GM18517 (cell line): ENCODE data around the gene S100A5.
"Not testable (repeated sequence)": the region's sequence is repeated elsewhere in the genome, so short reads cannot be mapped to it uniquely, and the experiment has no call there.

Experiments used
- ATAC-seq: cut with Tn5 transposase; IDR thresholded peaks from one replicate; pipeline ENCODE4 v1.9.1; 2021; ENCODE audit warnings: mild to moderate bottlenecking, moderate library complexity; ENCODE audit not compliant: unreplicated experiment

S100A5 gene

GRCh38 chr1:153567621-153568366 lies 27.1 kb upstream of the S100A5 start:
- ATAC-seq: no peak

GRCh38 chr1:153566414-153567371 lies 26.0 kb upstream of the S100A5 start:
- no peak for ATAC-seq

GRCh38 chr1:153565529-153566374 lies 25.0 kb upstream of the S100A5 start, which contains the start of gene S100A2:
Gene S100A2 (minus strand): TSS chr1:153565844. CDS start chr1:153563877, 1,967 bp downstream.
- no peak for ATAC-seq

- ATAC-seq: no peak
Observed at GRCh38 chr1:153563991-153564390, 23.3 kb upstream of the S100A5 start.

GRCh38 chr1:153563483-153563901 lies 22.8 kb upstream of the S100A5 start:
- ATAC-seq: no peak

- not testable (repeated sequence) for ATAC-seq
Observed at GRCh38 chr1:153562021-153562420, 21.3 kb upstream of the S100A5 start.

GRCh38 chr1:153561466-153561985 lies 20.8 kb upstream of the S100A5 start:
- ATAC-seq: no peak

GRCh38 chr1:153560771-153561465 lies 20.2 kb upstream of the S100A5 start:
- ATAC-seq: no peak

DNA sequence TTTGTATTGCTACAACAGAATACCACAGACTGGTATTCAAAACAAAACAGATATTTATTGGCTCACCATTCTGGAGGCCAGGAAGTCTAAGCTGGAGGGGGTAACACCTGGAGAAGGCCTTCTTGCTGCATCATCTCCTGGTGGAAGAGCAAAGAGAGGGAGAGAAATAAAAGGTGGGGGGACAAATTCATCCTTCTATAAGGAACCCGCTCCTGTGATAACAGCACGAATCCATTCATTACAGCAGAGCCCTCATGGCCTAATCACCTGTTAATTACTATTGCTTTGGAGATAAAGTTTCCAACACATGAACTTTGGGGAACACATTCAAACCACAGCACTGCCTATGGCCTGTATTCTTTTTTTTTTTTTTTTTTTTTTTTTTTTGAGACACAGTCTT lies 19.5 kb upstream of the S100A5 start:
- no peak for ATAC-seq

DNA sequence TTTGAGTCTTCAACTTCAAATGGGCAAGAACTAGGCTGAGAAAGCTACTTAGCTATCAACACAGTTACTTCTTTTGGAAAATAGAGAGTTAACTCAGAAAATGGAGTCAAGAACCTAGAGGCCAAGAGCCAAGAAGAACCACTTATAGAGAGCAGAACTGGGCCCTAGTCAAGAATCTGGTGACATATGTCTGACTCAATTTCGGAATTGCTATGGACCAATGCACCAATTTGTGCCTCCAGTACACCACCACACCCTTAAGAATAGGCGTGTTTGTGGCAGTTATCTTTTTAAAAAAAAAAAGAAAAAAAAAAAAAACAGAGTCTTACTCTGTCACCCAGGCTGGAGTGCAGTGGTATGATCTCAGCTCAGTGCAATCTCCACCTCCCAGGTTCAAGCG lies 17.1 kb upstream of the S100A5 start:
- ATAC-seq: no peak

DNA sequence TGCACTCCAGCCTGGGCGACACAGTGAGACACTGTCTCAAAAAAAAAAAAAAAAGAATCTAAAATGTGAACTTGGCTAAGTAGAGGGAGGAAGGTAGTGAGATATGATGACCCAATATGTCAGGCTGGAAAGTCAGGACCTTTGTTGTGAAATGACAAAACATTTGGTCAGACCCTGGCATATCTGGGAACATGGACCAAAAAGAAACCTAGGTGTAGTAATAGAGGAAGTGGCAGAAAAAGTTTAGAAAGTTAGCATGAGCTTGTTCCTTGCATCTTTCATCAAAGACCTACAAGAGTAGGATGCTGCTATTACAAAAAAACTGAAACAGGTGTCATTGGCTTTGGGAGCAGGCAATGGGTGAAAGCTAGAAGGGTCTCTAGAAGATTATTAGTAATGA lies 15.6 kb upstream of the S100A5 start:
- no peak for ATAC-seq

GRCh38 chr1:153553830-153554541 lies 13.3 kb upstream of the S100A5 start:
- no peak for ATAC-seq

- no peak for ATAC-seq
Observed at GRCh38 chr1:153553096-153553495, 12.4 kb upstream of the S100A5 start.

- ATAC-seq: no peak
Observed at GRCh38 chr1:153552335-153552734, 11.6 kb upstream of the S100A5 start.

DNA sequence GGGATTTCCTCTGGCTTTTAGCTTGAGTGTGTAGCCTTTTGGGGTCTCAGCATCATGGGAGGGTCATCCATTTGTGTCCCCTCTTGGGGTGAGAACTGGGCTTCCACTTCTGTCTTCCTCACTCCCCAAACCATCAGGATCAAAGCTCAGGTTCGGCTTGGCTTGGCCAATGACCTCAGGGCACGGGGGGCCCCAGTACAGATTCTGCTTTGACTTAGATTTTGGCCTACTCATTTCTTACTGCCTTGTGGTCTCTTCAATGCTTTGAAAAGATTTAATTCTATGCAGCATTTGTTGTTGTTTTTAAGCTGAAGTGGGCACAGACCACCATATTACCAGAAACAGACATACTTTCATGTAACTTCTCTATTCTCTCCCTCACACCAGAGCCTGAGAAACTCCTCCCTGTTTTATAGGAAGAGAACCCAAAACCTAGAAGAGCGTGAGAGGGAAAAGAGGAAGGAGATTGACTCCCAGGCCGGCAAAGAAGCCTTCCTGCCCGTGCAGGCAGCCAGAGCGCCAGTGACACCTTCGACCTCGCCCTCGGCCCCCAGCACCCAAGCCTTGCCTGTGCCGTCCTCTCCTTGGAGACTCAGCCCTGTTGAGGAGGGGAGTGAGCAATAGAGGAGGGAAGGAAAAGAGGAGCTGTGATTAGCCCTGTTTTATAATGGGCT lies 10.2 kb upstream of the S100A5 start:
- ATAC-seq: no peak

DNA sequence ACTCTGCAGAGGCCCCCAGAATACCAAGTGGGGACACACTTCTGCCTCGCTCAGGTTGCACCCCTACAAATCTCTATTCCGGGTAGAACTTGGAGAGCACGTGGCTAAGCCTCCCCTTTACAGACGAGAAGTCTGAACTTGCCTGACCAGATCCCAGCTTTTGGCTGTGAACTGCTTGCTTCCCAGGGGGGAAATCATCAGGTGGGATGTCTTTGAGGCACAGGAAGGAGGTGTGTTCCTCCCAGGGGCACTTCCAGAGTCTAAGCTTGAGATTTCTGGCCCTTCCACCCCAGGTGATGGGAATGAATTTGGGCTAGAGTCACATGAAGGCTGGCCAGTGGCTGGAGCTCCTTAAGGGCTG lies 9.6 kb upstream of the S100A5 start:
- no peak for ATAC-seq

- no peak for ATAC-seq
Observed at GRCh38 chr1:153549741-153550397, 9.1 kb upstream of the S100A5 start.
